ENCODE results near the gene AFM.
A peak's percentile ranks its signal among the peaks of the same experiment; 100 is the strongest.

The AFM gene, protein sequence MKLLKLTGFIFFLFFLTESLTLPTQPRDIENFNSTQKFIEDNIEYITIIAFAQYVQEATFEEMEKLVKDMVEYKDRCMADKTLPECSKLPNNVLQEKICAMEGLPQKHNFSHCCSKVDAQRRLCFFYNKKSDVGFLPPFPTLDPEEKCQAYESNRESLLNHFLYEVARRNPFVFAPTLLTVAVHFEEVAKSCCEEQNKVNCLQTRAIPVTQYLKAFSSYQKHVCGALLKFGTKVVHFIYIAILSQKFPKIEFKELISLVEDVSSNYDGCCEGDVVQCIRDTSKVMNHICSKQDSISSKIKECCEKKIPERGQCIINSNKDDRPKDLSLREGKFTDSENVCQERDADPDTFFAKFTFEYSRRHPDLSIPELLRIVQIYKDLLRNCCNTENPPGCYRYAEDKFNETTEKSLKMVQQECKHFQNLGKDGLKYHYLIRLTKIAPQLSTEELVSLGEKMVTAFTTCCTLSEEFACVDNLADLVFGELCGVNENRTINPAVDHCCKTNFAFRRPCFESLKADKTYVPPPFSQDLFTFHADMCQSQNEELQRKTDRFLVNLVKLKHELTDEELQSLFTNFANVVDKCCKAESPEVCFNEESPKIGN

DNA sequence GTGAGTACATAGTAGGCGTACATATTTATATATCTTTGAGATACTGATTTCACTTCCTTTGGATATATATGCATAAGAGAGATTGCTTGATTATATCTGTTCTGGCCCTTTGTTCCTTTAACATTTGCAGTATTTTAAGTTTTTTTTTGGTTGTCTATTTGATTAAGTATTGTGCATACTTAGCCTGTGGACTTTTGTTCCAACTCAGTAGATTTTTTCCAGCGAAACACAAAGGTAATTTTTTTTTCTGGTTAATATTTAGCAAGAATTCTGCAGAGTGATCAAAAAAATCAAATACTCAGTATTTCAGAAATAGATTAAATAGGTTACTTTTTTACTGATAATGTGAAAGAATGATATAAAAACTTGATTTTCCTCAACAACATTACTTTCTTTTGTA is at the start of gene AFM:
TSS of gene AFM (plus strand) at position 388 of the 400 bp plus-strand sequence. CDS start 31 bp downstream, outside the sequence.
- no peak for DNase-seq (ENCODE audit: low read depth)

DNA sequence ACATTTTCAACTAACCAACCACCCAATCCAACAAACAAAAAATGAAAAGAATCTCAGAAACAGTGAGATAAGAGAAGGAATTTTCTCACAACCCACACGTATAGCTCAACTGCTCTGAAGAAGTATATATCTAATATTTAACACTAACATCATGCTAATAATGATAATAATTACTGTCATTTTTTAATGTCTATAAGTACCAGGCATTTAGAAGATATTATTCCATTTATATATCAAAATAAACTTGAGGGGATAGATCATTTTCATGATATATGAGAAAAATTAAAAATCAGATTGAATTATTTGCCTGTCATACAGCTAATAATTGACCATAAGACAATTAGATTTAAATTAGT is 49.8 kb upstream of the AFM start:
- no peak for DNase-seq (ENCODE audit: low read depth)

DNA sequence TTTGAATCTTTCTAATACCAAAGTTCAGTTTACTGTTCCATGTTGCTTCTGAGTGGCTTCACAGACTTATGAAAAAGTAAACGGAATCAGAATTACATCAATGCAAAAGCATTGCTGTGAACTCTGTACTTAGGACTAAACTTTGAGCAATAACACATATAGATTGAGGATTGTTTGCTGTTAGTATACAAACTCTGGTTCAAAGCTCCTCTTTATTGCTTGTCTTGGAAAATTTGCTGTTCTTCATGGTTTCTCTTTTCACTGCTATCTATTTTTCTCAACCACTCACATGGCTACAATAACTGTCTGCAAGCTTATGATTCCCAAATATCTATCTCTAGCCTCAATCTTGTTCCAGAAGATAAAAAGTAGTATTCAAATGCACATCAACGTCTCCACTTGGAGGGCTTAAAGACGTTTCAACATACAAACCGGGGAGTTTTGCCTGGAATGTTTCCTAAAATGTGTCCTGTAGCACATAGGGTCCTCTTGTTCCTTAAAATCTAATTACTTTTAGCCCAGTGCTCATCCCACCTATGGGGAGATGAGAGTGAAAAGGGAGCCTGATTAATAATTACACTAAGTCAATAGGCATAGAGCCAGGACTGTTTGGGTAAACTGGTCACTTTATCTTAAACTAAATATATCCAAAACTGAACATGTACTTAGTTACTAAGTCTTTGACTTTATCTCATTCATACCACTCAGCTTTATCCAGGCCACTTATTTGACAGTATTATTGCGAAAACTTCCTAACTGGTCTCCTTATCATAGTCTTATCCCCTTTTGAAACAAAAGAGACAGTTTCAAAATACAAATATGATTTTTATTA is 49.2 kb upstream of the AFM start:
- no peak for DNase-seq (ENCODE audit: low read depth)

DNA sequence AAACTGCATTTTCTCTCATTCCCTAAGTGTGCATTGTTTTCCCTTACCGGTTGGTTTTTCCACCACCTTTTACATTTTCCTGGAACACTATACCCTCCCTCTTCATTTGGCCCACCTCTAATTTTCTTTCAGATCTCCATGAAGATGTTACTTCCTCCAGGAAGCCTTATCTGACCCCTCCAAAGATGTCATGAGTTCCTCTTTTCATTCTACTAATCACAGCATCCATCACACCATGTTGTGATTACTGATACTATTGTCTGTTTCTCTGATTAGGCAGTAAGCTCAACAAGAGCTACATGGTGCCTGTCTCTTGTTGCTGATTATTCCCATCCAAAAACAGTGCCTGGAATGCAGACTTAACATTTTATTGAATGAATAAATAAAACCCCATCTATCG is 48.4 kb upstream of the AFM start:
- no peak for DNase-seq (ENCODE audit: low read depth)

DNA sequence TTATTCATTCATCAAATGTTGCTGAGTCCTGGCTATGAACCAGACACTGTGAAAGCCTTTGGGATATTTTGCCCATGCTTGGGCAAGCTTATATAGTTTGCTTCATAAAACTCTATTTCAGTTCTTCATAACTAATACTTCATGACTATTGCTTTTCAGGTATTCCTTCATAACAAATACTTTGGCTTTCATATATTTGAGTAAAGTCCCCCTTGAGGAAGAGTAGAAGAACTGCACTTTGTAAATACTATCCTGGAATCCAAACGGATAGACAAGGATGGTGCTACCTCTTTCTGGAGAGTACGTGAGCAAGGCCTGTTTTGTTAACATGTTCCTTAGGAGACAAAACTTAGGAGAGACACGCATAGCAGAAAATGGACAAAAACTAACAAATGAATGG is 47.2 kb upstream of the AFM start:
- peak; percentile 53 for DNase-seq (ENCODE audit: low read depth)

DNA sequence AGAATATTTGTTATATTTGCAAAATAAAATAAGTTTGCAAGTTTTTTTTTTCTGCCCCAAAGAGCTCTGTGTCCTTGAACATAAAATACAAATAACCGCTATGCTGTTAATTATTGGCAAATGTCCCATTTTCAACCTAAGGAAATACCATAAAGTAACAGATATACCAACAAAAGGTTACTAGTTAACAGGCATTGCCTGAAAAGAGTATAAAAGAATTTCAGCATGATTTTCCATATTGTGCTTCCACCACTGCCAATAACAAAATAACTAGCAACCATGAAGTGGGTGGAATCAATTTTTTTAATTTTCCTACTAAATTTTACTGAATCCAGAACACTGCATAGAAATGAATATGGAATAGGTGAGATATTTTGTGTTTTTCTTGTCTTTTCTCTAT is 45.6 kb upstream of the AFM start, which contains the start of gene AFP:
TSS of gene AFP (plus strand) at position 238 of the 400 bp plus-strand sequence. CDS start at position 280, 42 bp downstream.
- DNase-seq (ENCODE audit: low read depth), result no peak

DNA sequence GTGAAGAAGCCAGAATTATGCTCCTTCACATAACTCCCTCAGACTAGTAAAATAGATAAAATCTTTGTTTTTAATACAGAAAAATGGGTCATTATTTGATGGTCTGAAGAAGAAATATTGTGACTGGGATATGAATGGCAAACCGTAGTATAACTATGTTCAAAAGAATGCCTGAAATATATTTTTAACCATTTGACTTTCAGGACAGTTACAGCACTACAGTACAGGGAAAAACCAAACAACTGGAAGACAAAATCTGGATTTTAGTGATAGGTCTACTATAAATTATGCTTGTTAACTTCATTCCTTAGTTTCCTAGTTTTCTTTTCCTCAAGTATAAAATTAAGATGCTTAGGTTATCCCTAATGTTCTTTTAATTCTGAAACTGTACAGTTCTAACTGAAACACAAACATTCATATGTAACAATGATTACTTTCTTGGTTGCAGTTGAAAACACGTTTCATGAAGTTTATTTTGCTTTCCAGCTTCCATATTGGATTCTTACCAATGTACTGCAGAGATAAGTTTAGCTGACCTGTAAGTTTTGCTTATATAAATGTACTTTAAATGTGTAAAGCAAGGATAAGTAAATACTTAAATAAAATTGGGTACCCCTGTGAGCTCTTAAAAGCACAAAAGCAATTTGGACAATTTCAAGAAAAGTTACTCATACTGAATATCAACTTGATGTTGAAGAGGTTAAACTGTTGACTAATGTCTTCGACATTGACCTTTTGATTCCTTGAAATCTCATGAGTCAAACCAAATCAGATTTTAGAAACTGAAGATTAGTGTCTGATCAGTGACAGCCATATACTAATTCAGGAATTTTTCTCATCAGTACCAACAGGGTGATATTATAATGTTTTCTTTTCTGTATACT is 44.6 kb upstream of the AFM start:
- no peak for DNase-seq (ENCODE audit: low read depth)

DNA sequence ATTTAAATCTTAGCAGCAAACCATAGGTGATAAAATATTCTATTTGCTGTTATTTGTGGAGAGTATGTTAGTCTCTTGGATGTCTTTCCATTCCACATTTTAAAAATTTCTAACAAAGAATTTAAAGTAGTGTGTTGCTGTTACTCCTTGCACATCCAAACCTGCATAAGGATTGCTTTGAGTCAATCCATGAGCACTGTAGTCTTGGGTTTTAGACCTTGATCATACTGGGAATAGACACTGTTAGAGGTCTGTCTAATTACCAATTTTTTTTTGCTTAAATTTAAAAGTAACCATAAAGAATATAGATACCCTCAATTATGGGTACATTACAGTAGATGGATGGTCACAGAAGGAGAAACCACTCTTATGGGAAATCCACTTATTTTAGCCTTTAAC is 44.0 kb upstream of the AFM start:
- DNase-seq (ENCODE audit: low read depth), result no peak

DNA sequence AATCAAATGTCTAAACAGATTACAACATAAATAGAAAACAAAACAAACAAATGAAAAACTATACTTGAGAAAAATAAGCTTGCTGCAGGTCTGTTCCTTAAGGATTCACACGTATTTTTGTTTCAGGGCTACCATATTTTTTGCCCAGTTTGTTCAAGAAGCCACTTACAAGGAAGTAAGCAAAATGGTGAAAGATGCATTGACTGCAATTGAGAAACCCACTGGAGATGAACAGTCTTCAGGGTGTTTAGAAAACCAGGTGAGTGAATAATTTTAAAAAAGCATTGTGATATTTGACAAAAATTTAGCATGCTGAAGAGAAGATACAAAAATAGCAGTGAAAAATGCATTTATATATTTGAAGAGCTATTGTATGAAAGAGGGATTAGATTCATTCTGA is 43.5 kb upstream of the AFM start:
- no peak for DNase-seq (ENCODE audit: low read depth)

DNA sequence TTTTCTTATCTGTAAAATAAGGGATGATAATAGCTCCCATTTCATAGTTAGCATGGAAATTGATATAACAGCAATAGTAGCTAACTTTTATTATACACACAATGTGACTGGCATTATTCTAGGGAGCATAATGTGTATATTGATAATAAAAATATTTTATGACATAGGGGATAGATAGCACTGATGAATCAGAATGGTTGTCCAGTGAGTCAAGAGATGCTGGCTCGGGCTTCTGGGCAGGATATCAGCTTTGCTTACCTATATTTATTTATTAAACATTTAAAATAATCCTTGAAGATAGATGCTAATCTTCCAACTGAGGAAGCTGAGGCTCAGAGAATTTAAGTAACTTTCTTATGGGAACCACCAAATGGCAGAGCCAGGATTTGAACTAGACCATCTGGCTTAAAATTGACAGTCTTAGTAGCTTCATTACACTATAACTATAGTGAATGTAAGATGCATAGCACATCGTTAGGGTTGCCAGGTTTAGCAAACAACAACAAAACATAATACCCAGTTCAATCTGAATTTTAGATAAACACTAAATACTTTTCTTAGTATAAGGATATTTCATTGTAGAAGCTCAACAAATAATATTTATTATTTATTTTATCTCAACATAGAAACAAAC is 42.8 kb upstream of the AFM start:
- DNase-seq (ENCODE audit: low read depth), result peak; percentile 66

DNA sequence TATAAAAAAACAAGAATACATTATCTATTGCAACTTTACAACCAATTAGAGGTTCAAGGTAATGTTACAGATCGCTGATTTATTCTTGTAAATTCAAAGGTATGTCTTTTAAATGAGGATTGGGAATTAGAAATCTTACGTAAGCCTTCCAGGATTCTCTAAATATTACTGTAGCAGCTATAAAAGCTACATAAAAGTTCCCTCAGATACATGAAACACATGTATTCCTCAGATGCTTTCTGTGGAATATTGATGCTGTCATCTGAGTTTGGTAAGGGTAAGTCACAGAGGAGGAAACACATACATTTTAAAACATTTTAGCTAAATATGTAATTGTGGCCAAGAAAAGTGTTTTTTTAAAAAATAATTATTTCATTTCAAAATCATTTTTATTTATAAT is 42.1 kb upstream of the AFM start:
- DNase-seq (ENCODE audit: low read depth), result no peak

DNA sequence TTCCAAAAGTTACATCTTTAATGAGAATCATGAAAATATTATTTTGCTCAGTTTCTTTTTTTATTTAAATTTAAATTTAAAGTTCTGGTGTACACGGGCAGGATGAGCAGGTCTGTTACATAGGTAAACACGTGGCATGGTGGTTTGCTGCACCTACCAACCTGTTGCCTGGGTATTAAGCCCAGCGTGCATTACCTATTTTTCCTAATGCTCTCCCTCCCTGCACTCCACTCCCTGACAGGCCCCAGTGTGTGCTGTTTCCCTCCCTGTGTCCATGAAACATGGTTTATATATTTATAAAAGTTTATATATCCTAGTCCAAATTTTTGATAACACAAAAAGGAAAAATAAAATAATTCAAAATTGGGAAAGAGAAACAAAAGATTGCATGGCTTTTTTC is 41.6 kb upstream of the AFM start:
- DNase-seq (ENCODE audit: low read depth), result no peak

DNA sequence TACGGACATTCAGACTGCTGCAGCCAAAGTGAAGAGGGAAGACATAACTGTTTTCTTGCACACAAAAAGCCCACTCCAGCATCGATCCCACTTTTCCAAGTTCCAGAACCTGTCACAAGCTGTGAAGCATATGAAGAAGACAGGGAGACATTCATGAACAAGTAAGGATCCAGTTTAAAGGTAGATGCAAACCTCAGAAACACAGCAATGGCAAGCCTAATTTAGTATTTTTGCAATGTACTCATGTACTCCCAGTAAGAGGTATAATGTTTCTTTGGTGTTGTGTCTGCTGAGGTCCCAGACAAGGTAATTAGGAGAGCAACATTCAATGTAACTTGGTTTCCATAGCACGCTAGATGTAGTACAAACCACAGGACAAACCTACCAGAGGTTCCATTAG is 40.9 kb upstream of the AFM start:
- DNase-seq (ENCODE audit: low read depth), result no peak

DNA sequence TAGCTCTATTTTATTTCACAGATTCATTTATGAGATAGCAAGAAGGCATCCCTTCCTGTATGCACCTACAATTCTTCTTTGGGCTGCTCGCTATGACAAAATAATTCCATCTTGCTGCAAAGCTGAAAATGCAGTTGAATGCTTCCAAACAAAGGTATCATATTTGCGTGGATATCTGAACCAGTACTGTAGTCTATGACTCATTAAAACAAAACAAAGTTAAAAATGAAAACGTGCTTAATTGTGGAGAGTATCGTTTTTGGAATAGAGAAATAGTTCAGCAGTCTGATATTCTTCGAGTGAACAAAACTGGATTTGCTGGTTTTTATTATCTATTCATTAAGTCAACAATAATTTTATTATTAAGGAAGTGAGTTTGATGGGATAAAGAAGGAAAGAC is 39.3 kb upstream of the AFM start:
- peak; percentile 24 for DNase-seq (ENCODE audit: low read depth)

DNA sequence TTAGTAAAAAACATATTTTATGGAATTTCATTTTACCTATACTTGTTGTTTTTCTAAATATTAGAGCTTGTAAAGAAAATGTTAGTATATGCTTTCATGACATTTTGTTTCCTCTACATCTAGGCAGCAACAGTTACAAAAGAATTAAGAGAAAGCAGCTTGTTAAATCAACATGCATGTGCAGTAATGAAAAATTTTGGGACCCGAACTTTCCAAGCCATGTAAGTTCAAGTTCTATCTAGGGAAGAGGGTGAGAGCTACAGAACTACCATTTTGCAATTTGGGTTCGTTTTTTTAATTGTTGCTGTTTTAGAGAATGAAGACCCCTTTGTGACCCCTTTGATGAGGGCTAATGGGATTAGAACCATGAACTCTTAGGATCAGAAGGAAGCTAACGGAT is 38.3 kb upstream of the AFM start:
- DNase-seq (ENCODE audit: low read depth), result no peak

DNA sequence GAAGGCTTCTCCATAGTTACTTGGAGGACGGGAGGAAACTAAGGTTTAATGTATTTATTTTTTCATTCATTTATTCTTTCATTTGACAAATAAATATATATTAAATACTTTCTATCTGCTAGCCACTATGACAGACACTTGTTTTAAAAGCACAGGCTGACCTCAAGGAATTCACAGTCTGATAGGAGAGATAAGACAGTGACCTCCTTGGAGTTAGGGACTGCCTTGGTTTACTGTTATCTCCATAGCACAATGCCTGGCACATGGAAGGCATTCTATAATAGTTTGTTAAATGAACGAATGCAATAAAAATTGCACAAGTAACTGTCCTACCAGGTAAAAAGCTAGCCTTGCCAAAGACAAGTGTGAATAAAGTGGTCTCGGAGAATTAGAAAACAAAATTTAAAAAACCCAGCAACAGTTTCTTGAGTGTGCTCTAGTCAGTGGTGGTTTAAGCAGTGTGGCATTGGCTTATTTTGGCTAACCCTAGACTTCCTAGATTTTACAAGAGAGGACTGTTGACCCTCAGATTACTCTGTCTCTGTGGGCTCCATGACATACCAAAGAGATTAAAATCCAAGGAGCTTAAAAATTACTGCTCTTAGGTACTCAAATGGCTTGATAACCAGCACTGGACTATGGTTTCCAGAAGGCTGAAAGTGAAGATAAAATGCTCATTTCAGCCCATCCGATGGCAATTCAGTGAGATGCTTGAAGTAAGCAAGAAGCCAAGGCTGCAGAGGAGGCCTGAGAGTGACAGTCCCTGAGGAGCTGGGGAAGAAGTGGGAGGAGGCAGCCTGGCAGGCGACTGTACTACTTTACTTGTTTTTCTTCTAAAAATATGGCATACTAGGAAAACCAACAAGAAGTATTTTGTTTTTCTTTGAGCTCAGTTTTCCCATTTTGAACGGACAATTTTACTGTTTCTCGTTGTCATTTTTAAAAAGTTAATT is 35.9 kb upstream of the AFM start:
- DNase-seq (ENCODE audit: low read depth), result no peak

DNA sequence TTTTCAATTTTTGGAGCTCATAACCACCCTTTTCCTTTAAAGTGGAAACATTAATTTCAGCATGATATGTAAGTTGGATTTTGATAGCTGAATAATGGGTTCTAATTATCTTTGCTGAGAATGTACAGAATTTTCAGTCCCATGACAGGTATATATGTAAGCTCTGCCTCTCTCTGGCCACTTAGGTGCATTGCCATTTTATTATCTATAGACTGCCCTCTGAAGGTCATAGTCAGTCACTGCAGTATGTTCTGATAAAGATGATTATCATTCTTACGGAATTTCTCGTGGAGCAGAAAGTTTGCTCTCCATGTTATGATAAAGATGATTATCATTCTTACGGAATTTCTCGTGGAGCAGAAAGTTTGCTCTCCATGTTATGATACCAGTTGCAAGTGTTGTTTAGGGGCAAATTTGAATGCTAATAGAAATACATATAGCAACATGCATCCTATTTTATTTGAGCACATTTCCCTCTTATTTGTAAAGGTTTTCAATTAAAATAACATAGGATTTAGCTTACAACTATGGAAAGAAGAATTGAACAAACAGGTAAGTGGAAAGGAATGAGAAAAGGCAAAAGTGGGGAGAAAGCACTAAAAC is 35.1 kb upstream of the AFM start:
- peak; percentile 83 for DNase-seq (ENCODE audit: low read depth)

DNA sequence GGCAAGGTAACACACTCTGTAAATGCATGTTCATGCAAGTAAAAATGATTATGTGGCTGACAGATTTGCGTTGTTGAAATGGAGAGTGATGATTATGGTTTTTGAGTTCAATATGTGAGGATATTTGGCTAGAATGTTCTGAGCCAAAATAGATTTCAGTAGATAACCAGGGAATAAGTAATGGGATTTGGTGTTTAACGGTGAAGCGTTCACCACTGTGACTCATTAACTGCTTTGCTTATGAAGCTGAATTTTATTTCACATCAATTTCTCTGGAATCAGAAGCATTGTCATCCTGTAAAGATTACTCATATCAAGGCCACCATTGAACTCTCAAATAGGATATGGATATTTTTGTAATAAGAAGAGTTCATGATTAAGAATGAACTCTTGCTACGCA is 33.9 kb upstream of the AFM start:
- DNase-seq (ENCODE audit: low read depth), result peak; percentile 87

DNA sequence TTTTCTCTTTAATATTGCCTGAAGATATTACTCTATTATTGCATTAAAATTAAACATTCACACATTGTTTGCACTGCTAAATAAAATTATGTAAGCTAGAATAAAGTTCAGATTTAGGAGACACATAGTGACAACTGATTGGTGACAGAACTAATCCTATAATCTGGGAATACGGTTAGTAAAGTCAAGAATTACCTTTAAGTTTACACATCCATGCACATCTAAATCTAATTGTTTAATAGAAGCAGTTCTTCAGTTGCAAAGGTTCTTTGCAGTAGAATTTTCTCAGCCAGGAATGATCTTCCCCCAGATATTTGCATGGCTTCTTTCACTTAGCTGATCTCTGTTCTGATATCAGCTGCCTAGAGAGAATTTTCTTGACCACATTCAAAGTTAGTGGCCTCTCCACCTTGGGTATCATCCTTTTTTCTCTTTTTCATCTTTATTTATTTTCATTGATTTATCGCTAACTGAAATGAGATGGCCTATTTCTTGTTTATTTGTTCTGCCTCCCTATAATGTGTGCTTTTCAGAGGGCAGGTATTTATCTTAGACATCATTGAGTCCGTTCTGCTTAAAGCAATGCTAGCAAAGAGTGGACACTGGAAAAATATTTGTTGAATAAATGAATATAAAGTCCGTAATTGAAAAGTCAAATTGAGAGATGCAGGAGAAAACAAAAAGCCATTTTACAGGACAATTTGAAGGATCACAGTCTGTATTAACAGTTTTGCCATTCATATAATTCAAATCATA is 32.9 kb upstream of the AFM start:
- DNase-seq (ENCODE audit: low read depth), result no peak
